GM21576 (cell line): ENCODE data around the gene ARRDC1.
"Not testable (repeated sequence)": the region's sequence is repeated elsewhere in the genome, so short reads cannot be mapped to it uniquely, and the experiment has no call there.

Experiments used
- ATAC-seq: cut with Tn5 transposase; IDR thresholded peaks from one replicate; pipeline ENCODE4 v1.9.1; 2021; ENCODE audit warnings: mild to moderate bottlenecking, moderate library complexity; ENCODE audit not compliant: unreplicated experiment

The ARRDC1 gene

GRCh38 chr9:137605121-137606004 lies at the start of gene ARRDC1:
Gene ARRDC1 (plus strand): TSS chr9:137605686. CDS start chr9:137605718, 32 bp downstream.
- peak; percentile 72 for ATAC-seq

- ATAC-seq, result no peak
Observed at GRCh38 chr9:137556069-137556838, 49.2 kb upstream of the ARRDC1 start.

GRCh38 chr9:137558127-137558526 lies 47.4 kb upstream of the ARRDC1 start:
- no peak for ATAC-seq

DNA sequence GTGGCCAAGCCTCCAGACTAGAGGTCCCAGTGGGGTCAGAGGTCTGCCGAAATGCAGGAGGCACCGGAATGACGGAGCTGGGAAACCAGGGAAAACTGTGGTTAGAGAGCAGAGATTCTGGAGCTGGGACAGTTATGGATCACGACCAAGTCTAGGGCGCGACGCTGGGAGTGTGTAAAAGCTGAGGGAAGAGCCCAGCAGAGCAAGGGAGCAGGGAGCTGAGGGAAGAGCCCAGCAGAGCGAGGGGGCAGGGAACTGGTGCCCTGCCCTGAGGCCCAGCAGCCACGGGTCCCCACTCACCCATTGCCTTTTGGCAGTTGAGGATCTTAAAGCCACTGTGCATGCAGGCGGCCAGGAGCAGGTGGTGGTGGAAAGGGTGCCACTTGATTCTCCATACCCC lies 41.4 kb upstream of the ARRDC1 start:
- no peak for ATAC-seq

- no peak for ATAC-seq
Observed at GRCh38 chr9:137564817-137565411, 40.6 kb upstream of the ARRDC1 start.

GRCh38 chr9:137568445-137568844 lies 37.0 kb upstream of the ARRDC1 start:
- not testable (repeated sequence) for ATAC-seq

DNA sequence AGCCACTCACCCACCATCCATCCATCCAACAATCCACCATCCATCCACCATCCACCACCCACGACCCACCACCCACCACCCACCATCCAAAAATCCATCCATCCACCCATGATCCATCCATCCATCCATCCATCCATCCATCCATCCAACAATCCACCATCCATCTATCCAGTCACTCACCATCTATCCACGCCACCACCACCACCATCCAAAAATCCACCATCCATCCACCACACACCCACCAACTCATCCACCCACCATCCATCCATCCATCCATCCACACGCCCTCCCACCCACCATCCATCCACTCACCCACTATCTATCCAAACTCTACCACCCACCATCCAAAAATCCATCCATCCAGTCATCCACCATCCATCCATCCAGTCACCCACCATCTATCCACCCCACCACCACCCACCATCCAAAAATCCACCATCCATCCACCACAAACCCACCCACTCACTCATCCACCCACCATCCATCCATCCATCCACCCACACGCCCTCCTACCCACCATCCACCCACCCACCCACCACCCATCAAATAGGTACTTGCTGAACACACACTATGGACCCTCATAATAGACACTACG lies 35.8 kb upstream of the ARRDC1 start:
- ATAC-seq, result no peak

GRCh38 chr9:137570566-137570965 lies 34.9 kb upstream of the ARRDC1 start:
- no peak for ATAC-seq

DNA sequence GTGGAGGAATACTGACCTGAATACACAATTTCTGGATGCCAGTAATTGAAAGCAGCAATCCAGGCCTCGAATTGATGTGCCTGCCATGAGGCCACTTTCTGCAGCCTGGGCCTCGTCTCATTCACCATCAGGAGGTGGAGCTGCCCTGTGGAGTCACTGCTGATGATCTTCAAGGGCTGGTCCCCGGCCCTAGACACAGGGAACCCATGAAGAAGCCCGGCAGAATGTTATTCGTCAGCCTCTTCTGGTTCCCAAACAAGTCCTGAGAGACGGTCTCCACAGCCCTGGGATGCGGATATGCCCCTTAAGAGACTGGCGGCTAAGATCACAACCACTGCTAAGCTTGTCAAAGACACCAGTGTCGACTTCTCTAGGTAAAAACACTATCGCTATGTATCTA lies 31.3 kb upstream of the ARRDC1 start:
- ATAC-seq, result no peak

GRCh38 chr9:137575364-137575715 lies 30.1 kb upstream of the ARRDC1 start:
- ATAC-seq, result no peak

- no peak for ATAC-seq
Observed at GRCh38 chr9:137575716-137576411, 29.6 kb upstream of the ARRDC1 start.

DNA sequence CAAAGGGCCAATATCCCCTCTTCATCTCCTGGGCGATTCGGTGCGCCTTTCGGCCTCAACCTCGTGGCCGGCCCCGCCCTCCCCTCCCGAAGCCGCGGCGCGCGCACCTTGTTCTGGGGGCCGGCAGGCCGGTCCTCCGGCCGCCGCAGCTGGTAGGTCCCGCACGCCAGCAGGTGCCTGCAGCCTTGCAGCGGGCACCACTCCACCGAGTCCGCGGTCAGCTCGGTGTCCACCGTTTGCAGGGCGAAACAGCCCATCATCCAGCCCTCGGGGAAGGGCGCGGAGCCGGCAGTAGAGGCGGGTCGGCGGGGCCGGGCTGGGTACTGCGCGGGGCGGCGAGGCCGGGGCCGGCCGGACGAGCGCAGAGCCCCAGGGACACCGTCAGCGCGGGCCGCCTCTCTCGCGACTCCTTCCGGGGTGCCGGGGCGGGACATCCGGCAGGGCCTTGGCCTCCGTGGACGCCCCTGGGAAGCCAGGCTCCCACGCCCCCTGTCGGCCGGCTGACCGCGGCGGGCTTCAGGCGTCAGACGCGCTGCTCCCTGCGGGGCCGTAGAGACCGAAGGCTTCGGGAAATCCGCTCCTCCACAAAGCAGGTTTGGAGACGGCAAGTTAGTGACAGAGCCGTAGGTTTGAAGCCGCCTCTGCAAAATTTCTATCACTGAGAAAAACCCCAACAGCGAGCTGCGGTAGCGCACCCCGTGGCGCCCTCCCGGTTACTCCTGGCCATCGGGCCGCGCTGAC lies 26.8 kb upstream of the ARRDC1 start, which contains the start of gene DPH7:
DPH7 (minus strand) TSS at position 408 of the 741 bp plus-strand sequence; CDS start at position 260, 148 bp downstream.
- ATAC-seq, result peak; percentile 72

GRCh38 chr9:137579259-137579604 lies 26.3 kb upstream of the ARRDC1 start:
- ATAC-seq, result no peak

- ATAC-seq, result no peak
Observed at GRCh38 chr9:137580209-137580953, 25.1 kb upstream of the ARRDC1 start.

GRCh38 chr9:137580954-137581322 lies 24.5 kb upstream of the ARRDC1 start:
- ATAC-seq, result no peak

GRCh38 chr9:137581361-137582285 lies 23.9 kb upstream of the ARRDC1 start:
- ATAC-seq, result no peak

- ATAC-seq, result no peak
Observed at GRCh38 chr9:137582286-137582860, 23.1 kb upstream of the ARRDC1 start.

GRCh38 chr9:137583347-137583746 lies 22.1 kb upstream of the ARRDC1 start:
- ATAC-seq, result no peak
